Uterus (tissue), 2 donors: ENCODE measurements around the gene GPHB5.

Experiments
- POLR2A ChIP-seq, 2 donors: fragments of 450-650 bp; IDR thresholded peaks; one replicate each; pipeline ENCODE4 v1.6.1; 2016; ENCODE audit warnings: antibody characterized with exemption in 2 of 2, mild to moderate bottlenecking in 1 of 2, moderate library complexity in 1 of 2
- TF ChIP-seq, protein P1 (sequence below), 4 experiments: fragments of 200-600 bp in 2 of 4; fragments of 450-650 bp in 2 of 4; sonication (generic) in 2 of 4; IDR thresholded peaks; one replicate each; pipeline ENCODE4 v1.5.1; 2016 to 2019; ENCODE audit warnings: antibody characterized with exemption in 4 of 4, mild to moderate bottlenecking in 2 of 4, moderate library complexity in 1 of 4

DNA sequence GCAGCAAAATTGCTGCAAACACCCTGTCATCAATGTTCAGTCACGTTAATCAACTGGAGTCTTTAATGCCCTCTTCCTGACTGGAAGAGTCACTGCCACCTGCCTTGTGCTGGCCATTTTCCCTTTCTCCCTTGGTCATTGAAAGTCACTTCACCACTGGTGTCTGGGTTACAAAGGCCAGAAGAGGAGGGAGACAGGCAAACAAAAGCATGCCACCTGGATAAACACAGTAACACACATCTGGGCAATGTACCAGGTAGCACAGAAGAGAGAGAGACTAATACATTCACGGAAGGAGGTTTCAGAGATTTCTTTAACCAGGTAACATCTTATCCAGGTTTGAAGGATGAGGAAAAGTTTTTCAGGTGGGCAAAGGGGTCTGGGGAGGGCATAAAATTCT lies 32.7 kb downstream of the GPHB5 start:
- TF ChIP-seq, protein P1, sequence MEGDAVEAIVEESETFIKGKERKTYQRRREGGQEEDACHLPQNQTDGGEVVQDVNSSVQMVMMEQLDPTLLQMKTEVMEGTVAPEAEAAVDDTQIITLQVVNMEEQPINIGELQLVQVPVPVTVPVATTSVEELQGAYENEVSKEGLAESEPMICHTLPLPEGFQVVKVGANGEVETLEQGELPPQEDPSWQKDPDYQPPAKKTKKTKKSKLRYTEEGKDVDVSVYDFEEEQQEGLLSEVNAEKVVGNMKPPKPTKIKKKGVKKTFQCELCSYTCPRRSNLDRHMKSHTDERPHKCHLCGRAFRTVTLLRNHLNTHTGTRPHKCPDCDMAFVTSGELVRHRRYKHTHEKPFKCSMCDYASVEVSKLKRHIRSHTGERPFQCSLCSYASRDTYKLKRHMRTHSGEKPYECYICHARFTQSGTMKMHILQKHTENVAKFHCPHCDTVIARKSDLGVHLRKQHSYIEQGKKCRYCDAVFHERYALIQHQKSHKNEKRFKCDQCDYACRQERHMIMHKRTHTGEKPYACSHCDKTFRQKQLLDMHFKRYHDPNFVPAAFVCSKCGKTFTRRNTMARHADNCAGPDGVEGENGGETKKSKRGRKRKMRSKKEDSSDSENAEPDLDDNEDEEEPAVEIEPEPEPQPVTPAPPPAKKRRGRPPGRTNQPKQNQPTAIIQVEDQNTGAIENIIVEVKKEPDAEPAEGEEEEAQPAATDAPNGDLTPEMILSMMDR (IDR thresholded peaks at IDR 0.05), result no peak
- no peak for TF ChIP-seq POLR2A (IDR thresholded peaks at IDR 0.05)
